Psoas muscle (tissue), 8 donors: ENCODE measurements around the gene CHD6. TPM values are rescaled to one million over a fixed set of nuclear protein-coding genes. Genes with fewer than 3 reads are reported as not detected.

Experiments
- ATAC-seq, 4 donors: fragments of 200-7000 bp; cut with Tn5 transposase; one replicate each; pipeline ENCODE4 v1.9.1; 2020; ENCODE audit warnings: moderate library complexity in 3 of 4, mild to moderate bottlenecking in 2 of 4
- DNase-seq, 2 donors: peaks; one replicate each; pipeline ENCODE4 v3.0.0-alpha.2; 2020
- H3K27ac ChIP-seq: fragments of 200-600 bp; one replicate; pipeline ENCODE4 v1.8.0; 2022
- H3K27me3 ChIP-seq, 3 donors: fragments of 200-600 bp in 1 of 3; one replicate each; pipeline versions ENCODE4 v1.6.1 to v1.8.0; 2013 to 2022; ENCODE audit warnings: low read length in 2 of 3, mild to moderate bottlenecking in 2 of 3, moderate library complexity in 1 of 3; ENCODE audit not compliant: insufficient read depth in 3 of 3
- H3K36me3 ChIP-seq, 2 donors: fragments of 200-600 bp in 1 of 2; one replicate each; pipeline versions ENCODE4 v1.6.1 to v1.8.0; 2013 to 2022; ENCODE audit warnings: low read depth in 1 of 2, mild to moderate bottlenecking in 1 of 2, moderate library complexity in 1 of 2; ENCODE audit not compliant: insufficient read depth in 1 of 2
- H3K4me1 ChIP-seq: fragments of 200-600 bp; one replicate; pipeline ENCODE4 v1.8.0; 2022
- H3K4me3 ChIP-seq: fragments of 200-600 bp; one replicate; pipeline ENCODE4 v1.8.0; 2022; ENCODE audit warnings: mild to moderate bottlenecking
- H3K9me3 ChIP-seq: fragments of 200-600 bp; one replicate; pipeline ENCODE4 v1.8.0; 2022
- CTCF ChIP-seq: fragments of 200-600 bp; IDR thresholded peaks from one replicate; pipeline ENCODE4 v1.8.0; 2022; ENCODE audit warnings: antibody characterized with exemption
- WGBS, 3 donors: extraction: QIAGEN DNeasy Blood & Tissue Kit; methylation state at CpG; one replicate each; pipeline versions ENCODE4 v1.1.6 to v1.1.7; 2013; 5-methylcytosine and 5-hydroxymethylcytosine counted together
- intact Hi-C, 2 donors: fragments of 100-400 bp; cut with DNase I; formaldehyde crosslinking; loops; one replicate each; pipeline versions ENCODE4 v1.11.0 to v1.14.2; 2022
- polyA plus RNA-seq, 3 donors: library from polyadenylated mRNA; stranded (reverse); fragments of 200-250 nt; gene quantifications; one replicate each; pipeline ENCODE4 v1.2.3, GENCODE V29; 2013
- total RNA-seq, 4 donors: library from RNA; stranded (reverse); fragmentation: NEBNext Ultra II Directional in 2 of 4; extraction: Animal tissue kit (Norgen Biotek cat#: 25700) in 2 of 4; gene quantifications; one replicate each; pipeline versions ENCODE4 v1.2.1 to v1.2.4, GENCODE V29; 2021 to 2023
- donor health status: healthy with polysubstance abuse.
- donor health status: DM: no; HTN: no; CAD: no; lungs with moderate emphysema.
- donor health status: Bipolar disorder and iron deficiency.
- donor health status: healthy.
- donor health status: DM: yes; HTN: yes; CAD: no.
- donor health status: DM: no; HTN: no; CAD: no.
- donor health status: DM: no; HTN: no; CAD: no.
- donor health status: DM: yes; HTN: yes; CAD: no.

CHD6 gene
- total and polyA plus RNA-seq, 7 donors, result 1.7 to 30.4 (median 17.2) TPM

GRCh38 chr20:41403604-41404003, 214.6 kb downstream of the CHD6 start:
- no peaks in the 10 kb centered on the region for H3K27me3 ChIP-seq
- 93 to 95% (median 93%) methylated on average over 12 of the region's 12 CpGs for WGBS, 3 donors
- no peaks in the 10 kb centered on the region for H3K9me3 ChIP-seq
- H3K27ac ChIP-seq, result no peak overlapping the region
- no peak for DNase-seq
- H3K4me1 ChIP-seq, result peaks cover 29% of the 10 kb centered on the region
- H3K4me3 ChIP-seq, result no peak overlapping the region
- peaks cover 0 to 26% of the 10 kb centered on the region in 2 donors for H3K36me3 ChIP-seq
- intact Hi-C loops, result no loop called here
- no peak for ATAC-seq
- no peak for TF ChIP-seq CTCF

GRCh38 chr20:41398408-41398807, 219.8 kb downstream of the CHD6 start:
- DNase-seq, result no peak
- H3K27ac ChIP-seq, result no peak overlapping the region
- no peaks in the 10 kb centered on the region for H3K4me1 ChIP-seq
- no peaks in the 10 kb centered on the region for H3K27me3 ChIP-seq
- ATAC-seq, result peak in 1 of 4 donors; percentile 3
- no peak overlapping the region for H3K4me3 ChIP-seq
- intact Hi-C loops, result loop anchor here in 1 of 2 donors (5.0 kb wide), 1 partner anchor 36 kb away; no protein-coding TSS in a partner anchor
- TF ChIP-seq CTCF, result no peak
- peaks cover 0 to 1% of the 10 kb centered on the region in 2 donors for H3K36me3 ChIP-seq
- no peaks in the 10 kb centered on the region for H3K9me3 ChIP-seq
- whole genome bisulfite sequencing, 3 donors, result 62 to 80% (median 75%) methylated on average over 2 of the region's 2 CpGs

- Histone ChIP-seq H3K27ac (no peak overlapping the region), H3K4me1 (peaks cover 6% of the 10 kb centered on the region), H3K9me3 (no peaks in the 10 kb centered on the region), H3K4me3 (no peak overlapping the region), H3K36me3 (no peaks in the 10 kb centered on the region), H3K27me3 (no peaks in the 10 kb centered on the region)
- WGBS, 3 donors, result 58 to 71% (median 63%) methylated on average over 18 of the region's 18 CpGs
- intact Hi-C loops, result loop anchor here in 1 of 2 donors (5.0 kb wide), 1 partner anchor 34 kb away; no protein-coding TSS in a partner anchor
- no peak for DNase-seq
- TF ChIP-seq CTCF, result no peak
- peak in 1 of 4 donors; percentile 20 for ATAC-seq
Observed at GRCh38 chr20:41395667-41396664, 222.2 kb downstream of the CHD6 start.

- DNase-seq (no peak), ATAC-seq (no peak)
- Histone ChIP-seq H3K27me3 (no peaks in the 10 kb centered on the region), H3K9me3 (no peaks in the 10 kb centered on the region), H3K36me3 (no peaks in the 10 kb centered on the region), H3K4me1 (peaks cover 6% of the 10 kb centered on the region), H3K27ac (no peak overlapping the region), H3K4me3 (no peak overlapping the region)
- intact Hi-C loops, result loop anchor here in 1 of 2 donors (5.0 kb wide), 1 partner anchor 33 kb away; no protein-coding TSS in a partner anchor
- no peak for TF ChIP-seq CTCF
- 70 to 75% (median 71%) methylated on average over 9 of the region's 9 CpGs for WGBS, 3 donors
Observed at GRCh38 chr20:41394931-41395666, 223.1 kb downstream of the CHD6 start.
